K562 (cell line): ENCODE data around the gene ST6GALNAC2. TPM values are rescaled to one million over a fixed set of nuclear protein-coding genes. Genes with fewer than 3 reads are reported as not detected.
A peak's percentile ranks its signal among the peaks of the same experiment; 100 is the strongest.

Experiments
- CREM ChIP-seq: IDR thresholded peaks from 2 replicates; pipeline ENCODE4 v1.6.1; 2014; ENCODE audit warnings: antibody characterized with exemption, low read depth
- EP400 ChIP-seq: fragments of 450-650 bp; IDR thresholded peaks from 2 replicates; pipeline ENCODE4 v1.6.1; 2017; ENCODE audit warnings: antibody characterized with exemption, mild to moderate bottlenecking, moderate library complexity
- HMG20B ChIP-seq: fragments of 250-450 bp; sonication (Bioruptor Pico); IDR thresholded peaks from 2 replicates; pipeline ENCODE4 v1.5.0; 2021; ENCODE audit warnings: mild to moderate bottlenecking
- NFE2L1 ChIP-seq: fragments of 450-650 bp; IDR thresholded peaks from 2 replicates; pipeline ENCODE4 v1.6.1; 2016; ENCODE audit warnings: missing genetic modification characterization, low read depth, mild to moderate bottlenecking, missing compliant biosample characterization, moderate library complexity, borderline replicate concordance
- ZNF263 ChIP-seq: sonication (generic); formaldehyde crosslinking; IDR thresholded peaks from 2 replicates; pipeline ENCODE4 v1.8.0; 2022; ENCODE audit warnings: mild to moderate bottlenecking, missing genetic modification reagents, borderline replicate concordance
- polyA plus RNA-seq, 8 experiments: library from polyadenylated mRNA; depleted of rRNA in 4 of 8; stranded (reverse) in 5 of 8; unstranded in 3 of 8; fragments of >200 nt; fragmentation: Nextera tagmentation in 2 of 8; fragmentation: Illumina TruSeq in 1 of 8; extraction: Ambion mirVana in 2 of 8; extraction: Trizol in 1 of 8; gene quantifications; 2 replicates each; pipeline versions ENCODE4 v1.2.1 to v1.2.3, GENCODE V29; 2011 to 2014; ENCODE audit warnings: inconsistent platforms in 1 of 8, missing spikeins in 1 of 8
- total RNA-seq, 7 experiments: library from RNA; depleted of rRNA in 6 of 7; stranded (reverse); fragments of >200 nt in 6 of 7; fragmentation: Illumina TruSeq in 2 of 7; extraction: Trizol in 2 of 7; gene quantifications; 2 replicates each; pipeline versions ENCODE4 v1.2.1 to v1.2.3, GENCODE V29; 2011 to 2021; ENCODE audit warnings: low replicate concordance in 1 of 7
- TF ChIP-seq, protein P1 (sequence below): fragments of 450-650 bp; IDR thresholded peaks from 2 replicates; pipeline ENCODE4 v1.6.1; 2016; ENCODE audit warnings: mild to moderate bottlenecking, moderate library complexity
- TF ChIP-seq, protein P2 (sequence below): fragments of 250-450 bp; sonication (Bioruptor Pico); IDR thresholded peaks from 2 replicates; pipeline ENCODE4 v1.8.0; 2021; ENCODE audit warnings: mild to moderate bottlenecking, moderate library complexity
- TF ChIP-seq, protein P3 (sequence below): sonication (generic); IDR thresholded peaks from 2 replicates; pipeline ENCODE4 v1.6.1; 2016
- TF ChIP-seq, protein P4 (sequence below): IDR thresholded peaks from 2 replicates; pipeline ENCODE4 v1.6.1; 2012; ENCODE audit warnings: low read depth, low read length, improper control_type of control experiment, borderline replicate concordance
- TF ChIP-seq, protein P5 (sequence below), 3 experiments: fragments of 200-800 bp in 1 of 3; sonication (Bioruptor generic) in 1 of 3; sonication (generic) in 1 of 3; formaldehyde crosslinking in 1 of 3; IDR thresholded peaks; 2 replicates each; pipeline versions ENCODE4 v1.6.1 to v1.8.0; 2016 to 2022; ENCODE audit warnings: mild to moderate bottlenecking in 2 of 3, missing compliant biosample characterization in 2 of 3, missing genetic modification characterization in 2 of 3, missing genetic modification reagents in 1 of 3

ST6GALNAC2 gene
- total and polyA plus RNA-seq, 9 of the 15 experiments (the other 6 are each of a cell fraction or from before 2014, with no cell fraction given): 0.18 TPM; not detected in 8

DNA sequence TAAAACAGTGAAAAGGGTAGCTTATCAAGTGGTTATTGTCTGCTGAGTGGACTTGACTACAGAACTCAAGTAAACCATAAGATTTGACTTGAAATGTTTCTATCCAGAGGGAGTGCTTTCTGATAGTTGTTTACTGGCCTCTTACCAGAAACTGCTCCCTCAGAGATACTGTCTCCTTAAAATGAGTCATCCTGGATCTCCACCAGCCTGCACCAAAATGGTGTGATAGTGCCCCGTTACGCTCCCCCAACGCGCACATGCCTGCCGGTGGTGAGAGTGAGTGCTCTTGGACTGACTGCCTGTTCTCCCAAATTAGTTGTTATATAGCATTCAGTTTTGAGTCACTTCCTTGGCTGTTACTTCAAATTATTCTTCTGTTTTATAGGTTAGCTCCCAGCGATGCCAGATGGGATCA is 22.9 kb downstream of the ST6GALNAC2 start (continued):
- TF ChIP-seq, protein P1, sequence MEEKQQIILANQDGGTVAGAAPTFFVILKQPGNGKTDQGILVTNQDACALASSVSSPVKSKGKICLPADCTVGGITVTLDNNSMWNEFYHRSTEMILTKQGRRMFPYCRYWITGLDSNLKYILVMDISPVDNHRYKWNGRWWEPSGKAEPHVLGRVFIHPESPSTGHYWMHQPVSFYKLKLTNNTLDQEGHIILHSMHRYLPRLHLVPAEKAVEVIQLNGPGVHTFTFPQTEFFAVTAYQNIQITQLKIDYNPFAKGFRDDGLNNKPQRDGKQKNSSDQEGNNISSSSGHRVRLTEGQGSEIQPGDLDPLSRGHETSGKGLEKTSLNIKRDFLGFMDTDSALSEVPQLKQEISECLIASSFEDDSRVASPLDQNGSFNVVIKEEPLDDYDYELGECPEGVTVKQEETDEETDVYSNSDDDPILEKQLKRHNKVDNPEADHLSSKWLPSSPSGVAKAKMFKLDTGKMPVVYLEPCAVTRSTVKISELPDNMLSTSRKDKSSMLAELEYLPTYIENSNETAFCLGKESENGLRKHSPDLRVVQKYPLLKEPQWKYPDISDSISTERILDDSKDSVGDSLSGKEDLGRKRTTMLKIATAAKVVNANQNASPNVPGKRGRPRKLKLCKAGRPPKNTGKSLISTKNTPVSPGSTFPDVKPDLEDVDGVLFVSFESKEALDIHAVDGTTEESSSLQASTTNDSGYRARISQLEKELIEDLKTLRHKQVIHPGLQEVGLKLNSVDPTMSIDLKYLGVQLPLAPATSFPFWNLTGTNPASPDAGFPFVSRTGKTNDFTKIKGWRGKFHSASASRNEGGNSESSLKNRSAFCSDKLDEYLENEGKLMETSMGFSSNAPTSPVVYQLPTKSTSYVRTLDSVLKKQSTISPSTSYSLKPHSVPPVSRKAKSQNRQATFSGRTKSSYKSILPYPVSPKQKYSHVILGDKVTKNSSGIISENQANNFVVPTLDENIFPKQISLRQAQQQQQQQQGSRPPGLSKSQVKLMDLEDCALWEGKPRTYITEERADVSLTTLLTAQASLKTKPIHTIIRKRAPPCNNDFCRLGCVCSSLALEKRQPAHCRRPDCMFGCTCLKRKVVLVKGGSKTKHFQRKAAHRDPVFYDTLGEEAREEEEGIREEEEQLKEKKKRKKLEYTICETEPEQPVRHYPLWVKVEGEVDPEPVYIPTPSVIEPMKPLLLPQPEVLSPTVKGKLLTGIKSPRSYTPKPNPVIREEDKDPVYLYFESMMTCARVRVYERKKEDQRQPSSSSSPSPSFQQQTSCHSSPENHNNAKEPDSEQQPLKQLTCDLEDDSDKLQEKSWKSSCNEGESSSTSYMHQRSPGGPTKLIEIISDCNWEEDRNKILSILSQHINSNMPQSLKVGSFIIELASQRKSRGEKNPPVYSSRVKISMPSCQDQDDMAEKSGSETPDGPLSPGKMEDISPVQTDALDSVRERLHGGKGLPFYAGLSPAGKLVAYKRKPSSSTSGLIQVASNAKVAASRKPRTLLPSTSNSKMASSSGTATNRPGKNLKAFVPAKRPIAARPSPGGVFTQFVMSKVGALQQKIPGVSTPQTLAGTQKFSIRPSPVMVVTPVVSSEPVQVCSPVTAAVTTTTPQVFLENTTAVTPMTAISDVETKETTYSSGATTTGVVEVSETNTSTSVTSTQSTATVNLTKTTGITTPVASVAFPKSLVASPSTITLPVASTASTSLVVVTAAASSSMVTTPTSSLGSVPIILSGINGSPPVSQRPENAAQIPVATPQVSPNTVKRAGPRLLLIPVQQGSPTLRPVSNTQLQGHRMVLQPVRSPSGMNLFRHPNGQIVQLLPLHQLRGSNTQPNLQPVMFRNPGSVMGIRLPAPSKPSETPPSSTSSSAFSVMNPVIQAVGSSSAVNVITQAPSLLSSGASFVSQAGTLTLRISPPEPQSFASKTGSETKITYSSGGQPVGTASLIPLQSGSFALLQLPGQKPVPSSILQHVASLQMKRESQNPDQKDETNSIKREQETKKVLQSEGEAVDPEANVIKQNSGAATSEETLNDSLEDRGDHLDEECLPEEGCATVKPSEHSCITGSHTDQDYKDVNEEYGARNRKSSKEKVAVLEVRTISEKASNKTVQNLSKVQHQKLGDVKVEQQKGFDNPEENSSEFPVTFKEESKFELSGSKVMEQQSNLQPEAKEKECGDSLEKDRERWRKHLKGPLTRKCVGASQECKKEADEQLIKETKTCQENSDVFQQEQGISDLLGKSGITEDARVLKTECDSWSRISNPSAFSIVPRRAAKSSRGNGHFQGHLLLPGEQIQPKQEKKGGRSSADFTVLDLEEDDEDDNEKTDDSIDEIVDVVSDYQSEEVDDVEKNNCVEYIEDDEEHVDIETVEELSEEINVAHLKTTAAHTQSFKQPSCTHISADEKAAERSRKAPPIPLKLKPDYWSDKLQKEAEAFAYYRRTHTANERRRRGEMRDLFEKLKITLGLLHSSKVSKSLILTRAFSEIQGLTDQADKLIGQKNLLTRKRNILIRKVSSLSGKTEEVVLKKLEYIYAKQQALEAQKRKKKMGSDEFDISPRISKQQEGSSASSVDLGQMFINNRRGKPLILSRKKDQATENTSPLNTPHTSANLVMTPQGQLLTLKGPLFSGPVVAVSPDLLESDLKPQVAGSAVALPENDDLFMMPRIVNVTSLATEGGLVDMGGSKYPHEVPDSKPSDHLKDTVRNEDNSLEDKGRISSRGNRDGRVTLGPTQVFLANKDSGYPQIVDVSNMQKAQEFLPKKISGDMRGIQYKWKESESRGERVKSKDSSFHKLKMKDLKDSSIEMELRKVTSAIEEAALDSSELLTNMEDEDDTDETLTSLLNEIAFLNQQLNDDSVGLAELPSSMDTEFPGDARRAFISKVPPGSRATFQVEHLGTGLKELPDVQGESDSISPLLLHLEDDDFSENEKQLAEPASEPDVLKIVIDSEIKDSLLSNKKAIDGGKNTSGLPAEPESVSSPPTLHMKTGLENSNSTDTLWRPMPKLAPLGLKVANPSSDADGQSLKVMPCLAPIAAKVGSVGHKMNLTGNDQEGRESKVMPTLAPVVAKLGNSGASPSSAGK: peak; percentile 70
- TF ChIP-seq CREM: peak; percentile 46; the same call in 1 of the 2 replicates
- peak; percentile 56; the same call in 1 of the 2 replicates for TF ChIP-seq EP400
- TF ChIP-seq, protein P2, sequence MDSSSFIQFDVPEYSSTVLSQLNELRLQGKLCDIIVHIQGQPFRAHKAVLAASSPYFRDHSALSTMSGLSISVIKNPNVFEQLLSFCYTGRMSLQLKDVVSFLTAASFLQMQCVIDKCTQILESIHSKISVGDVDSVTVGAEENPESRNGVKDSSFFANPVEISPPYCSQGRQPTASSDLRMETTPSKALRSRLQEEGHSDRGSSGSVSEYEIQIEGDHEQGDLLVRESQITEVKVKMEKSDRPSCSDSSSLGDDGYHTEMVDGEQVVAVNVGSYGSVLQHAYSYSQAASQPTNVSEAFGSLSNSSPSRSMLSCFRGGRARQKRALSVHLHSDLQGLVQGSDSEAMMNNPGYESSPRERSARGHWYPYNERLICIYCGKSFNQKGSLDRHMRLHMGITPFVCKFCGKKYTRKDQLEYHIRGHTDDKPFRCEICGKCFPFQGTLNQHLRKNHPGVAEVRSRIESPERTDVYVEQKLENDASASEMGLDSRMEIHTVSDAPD: no peak
- TF ChIP-seq, protein P3, sequence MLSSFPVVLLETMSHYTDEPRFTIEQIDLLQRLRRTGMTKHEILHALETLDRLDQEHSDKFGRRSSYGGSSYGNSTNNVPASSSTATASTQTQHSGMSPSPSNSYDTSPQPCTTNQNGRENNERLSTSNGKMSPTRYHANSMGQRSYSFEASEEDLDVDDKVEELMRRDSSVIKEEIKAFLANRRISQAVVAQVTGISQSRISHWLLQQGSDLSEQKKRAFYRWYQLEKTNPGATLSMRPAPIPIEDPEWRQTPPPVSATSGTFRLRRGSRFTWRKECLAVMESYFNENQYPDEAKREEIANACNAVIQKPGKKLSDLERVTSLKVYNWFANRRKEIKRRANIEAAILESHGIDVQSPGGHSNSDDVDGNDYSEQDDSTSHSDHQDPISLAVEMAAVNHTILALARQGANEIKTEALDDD: peak; percentile 81
- no peak for TF ChIP-seq HMG20B
- TF ChIP-seq, protein P4, sequence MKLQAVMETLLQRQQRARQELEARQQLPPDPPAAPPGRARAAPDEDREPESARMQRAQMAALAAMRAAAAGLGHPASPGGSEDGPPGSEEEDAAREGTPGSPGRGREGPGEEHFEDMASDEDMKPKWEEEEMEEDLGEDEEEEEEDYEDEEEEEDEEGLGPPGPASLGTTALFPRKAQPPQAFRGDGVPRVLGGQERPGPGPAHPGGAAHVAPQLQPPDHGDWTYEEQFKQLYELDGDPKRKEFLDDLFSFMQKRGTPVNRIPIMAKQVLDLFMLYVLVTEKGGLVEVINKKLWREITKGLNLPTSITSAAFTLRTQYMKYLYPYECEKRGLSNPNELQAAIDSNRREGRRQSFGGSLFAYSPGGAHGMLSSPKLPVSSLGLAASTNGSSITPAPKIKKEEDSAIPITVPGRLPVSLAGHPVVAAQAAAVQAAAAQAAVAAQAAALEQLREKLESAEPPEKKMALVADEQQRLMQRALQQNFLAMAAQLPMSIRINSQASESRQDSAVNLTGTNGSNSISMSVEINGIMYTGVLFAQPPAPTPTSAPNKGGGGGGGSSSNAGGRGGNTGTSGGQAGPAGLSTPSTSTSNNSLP: no peak
- no peak for TF ChIP-seq ZNF263
- TF ChIP-seq, protein P5, sequence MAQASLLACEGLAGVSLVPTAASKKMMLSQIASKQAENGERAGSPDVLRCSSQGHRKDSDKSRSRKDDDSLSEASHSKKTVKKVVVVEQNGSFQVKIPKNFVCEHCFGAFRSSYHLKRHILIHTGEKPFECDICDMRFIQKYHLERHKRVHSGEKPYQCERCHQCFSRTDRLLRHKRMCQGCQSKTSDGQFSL (CRISPR knock-in tag; IDR thresholded peaks at IDR 0.05): peak; percentile 55; the same call in 1 of the 2 replicates
- TF ChIP-seq, protein P5 (tag; IDR thresholded peaks at IDR 0.05): no peak
- TF ChIP-seq NFE2L1 (tag): no peak
